Stimulated activated naive CD8-positive, alpha-beta T cell treated with anti-CD3 and anti-CD28 coated beads, Interleukin-15, Interleukin-2, amounts not matched to agents 100 ng/mL and 50 ng/mL, for 24 hours (primary cell): ENCODE measurements around the gene PTPRN.
"Not testable (repeated sequence)": the region's sequence is repeated elsewhere in the genome, so short reads cannot be mapped to it uniquely, and the experiment has no call there.

Source experiments
- H3K27ac Mint-ChIP-seq: one replicate; pipeline ENCODE4 v1.8.0; 2021; ENCODE audit warnings: mild to moderate bottlenecking, mixed read lengths
- H3K27me3 Mint-ChIP-seq: one replicate; pipeline ENCODE4 v1.8.0; 2021; ENCODE audit warnings: mixed read lengths
- H3K36me3 Mint-ChIP-seq: one replicate; pipeline ENCODE4 v1.8.0; 2021; ENCODE audit warnings: low read depth, mixed read lengths
- H3K4me1 Mint-ChIP-seq: one replicate; pipeline ENCODE4 v1.8.0; 2021; ENCODE audit warnings: low read depth, mixed read lengths
- H3K4me3 Mint-ChIP-seq: one replicate; pipeline ENCODE4 v1.8.0; 2021; ENCODE audit warnings: mild to moderate bottlenecking, mixed read lengths
- H3K9me3 Mint-ChIP-seq: one replicate; pipeline ENCODE4 v1.8.0; 2021; ENCODE audit warnings: mixed read lengths

PTPRN gene

DNA sequence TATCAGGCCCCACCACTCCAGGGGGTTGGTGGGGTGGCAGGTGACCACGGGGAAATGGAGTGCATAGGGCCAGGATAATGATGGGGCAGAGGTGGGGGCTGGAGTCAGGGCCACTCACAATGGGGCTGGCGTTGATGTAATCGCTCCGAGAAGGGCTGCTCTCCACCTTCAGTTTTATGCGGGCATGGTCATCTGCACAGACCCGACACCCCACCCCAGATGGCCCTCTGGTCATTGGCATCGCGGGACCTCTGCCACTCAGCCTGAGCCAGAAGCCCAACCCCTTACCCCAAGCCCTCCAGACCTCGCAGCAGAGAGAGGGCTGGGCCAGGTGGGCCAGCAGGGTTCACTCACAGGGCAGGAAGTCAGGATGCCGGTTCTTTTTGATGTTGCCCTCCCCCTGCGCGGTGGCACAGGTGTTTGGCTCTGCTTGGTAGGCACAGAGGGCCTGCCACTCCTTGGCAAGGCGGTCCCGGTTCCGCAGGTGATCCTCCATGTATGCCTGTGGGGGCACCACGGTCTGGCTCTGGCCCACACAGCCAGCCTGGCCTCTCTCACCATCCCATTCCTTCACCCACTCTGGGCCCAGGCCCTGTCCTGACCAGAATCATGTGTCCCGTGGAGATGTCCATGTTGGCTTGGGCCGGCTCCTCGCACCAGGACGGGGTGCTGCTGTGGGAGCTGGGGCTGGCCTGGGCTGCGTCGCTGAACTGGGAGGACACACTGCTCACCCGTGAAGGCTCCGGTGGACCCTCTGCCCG is 12.4 kb downstream of the PTPRN start:
- peaks cover 17% of the 10 kb centered on the region for H3K27me3 Mint-ChIP-seq
- H3K4me3 Mint-ChIP-seq, result no peak overlapping the region
- H3K4me1 Mint-ChIP-seq, result peaks cover 27% of the 10 kb centered on the region
- no peaks in the 10 kb centered on the region for H3K9me3 Mint-ChIP-seq
- H3K27ac Mint-ChIP-seq, result no peak overlapping the region
- no peaks in the 10 kb centered on the region for H3K36me3 Mint-ChIP-seq

DNA sequence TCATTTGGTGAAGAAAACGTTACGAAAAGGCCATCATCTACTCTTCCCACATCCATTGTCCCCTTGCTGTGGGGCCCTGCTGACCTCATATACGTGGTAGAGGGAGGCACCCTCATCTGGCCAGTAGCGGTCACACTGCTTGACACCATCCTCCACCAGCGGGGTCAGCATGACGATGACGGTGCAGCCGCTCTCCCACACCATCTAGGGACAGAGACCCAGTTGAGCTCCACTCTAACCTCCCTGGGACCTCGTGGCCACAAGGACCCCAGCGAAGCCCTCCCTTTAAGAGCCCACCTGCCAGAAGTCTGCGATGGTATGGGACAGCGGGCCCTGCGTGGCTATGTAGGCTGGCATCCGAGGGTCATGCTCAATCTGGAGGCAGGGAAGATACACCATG is 13.1 kb downstream of the PTPRN start:
- peaks cover 27% of the 10 kb centered on the region for H3K4me1 Mint-ChIP-seq
- H3K27me3 Mint-ChIP-seq, result peaks cover 11% of the 10 kb centered on the region
- H3K4me3 Mint-ChIP-seq, result no peak overlapping the region
- H3K9me3 Mint-ChIP-seq, result no peaks in the 10 kb centered on the region
- no peaks in the 10 kb centered on the region for H3K36me3 Mint-ChIP-seq
- no peak overlapping the region for H3K27ac Mint-ChIP-seq

DNA sequence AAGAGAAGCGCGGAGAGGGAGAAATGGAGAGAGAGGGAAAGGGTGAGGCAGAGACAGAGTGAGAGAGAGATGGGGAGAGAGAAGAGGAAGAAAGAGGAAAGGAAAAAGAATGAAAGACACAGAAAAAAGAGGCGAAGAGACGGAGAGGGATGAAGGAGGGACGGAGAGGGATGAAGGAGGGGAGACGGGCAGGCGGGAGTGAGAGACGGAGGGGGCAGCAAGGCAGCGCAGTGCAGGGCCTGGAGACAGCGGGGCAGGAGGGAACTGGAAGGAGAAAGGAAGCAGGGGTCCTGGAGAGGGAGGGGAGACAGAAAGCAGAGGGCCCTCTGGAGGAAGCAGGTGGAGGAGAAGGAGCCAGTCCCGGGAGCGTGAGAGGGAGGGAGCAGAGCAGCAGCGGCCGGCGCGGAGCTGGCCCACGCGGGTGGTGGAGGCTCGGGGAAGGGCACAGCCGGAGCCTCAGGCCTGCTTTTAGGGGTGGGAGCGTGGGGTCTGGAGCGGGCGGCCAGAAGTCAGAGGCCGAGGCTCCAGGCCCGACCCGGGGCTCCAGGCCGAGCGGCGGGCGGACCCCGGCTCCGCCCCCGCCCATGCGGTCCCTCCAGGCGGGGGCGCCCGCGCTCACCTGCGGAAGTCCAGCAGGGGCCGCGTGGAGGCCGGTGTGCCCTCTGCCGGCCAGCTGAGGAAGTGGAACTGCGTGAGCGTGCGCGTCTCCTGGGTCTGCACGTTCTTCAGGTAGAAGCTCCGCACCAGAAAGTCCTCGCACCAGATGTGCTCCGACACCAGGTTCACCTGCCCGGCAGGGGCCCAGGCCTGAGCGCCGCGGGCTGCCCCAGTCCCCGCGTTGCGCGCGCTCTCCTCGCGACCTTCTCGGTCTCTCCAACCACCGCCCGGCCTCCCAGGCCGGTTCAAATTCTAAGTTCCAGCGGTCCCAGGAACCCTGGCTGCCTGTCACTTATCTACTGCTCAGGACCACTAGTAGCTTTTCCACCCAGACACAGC is 14.5 kb downstream of the PTPRN start:
- Mint-ChIP-seq H3K27me3 (no peaks in the 10 kb centered on the region), H3K4me1 (peaks cover 27% of the 10 kb centered on the region), H3K9me3 (no peaks in the 10 kb centered on the region), H3K4me3 (peak overlapping the region; percentile 73), H3K36me3 (no peaks in the 10 kb centered on the region), H3K27ac (peak overlapping the region; percentile 88)

DNA sequence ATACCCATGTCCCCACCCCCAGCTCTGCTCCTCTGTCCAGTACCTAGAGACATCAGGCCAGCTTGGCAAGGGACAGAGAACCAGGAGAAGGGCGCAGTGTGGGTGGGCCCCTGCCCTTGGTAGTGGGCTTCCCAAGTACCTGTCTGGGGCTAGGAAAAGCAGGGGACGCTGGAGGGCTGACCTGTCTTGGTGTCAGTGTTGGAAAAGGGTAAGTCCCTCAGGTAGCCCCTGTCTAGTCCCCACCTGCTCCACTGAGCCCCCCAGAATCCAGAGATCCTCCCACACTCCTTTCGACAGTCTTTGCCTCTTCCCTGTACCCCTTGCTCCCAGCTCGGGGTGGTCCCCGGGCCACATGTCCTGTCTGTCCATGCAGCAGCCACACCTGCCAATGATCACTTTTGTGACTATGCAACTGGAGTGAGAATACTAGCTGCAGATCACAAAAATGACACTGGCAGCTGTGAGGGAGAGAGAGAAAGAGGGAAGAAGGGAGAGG is 15.4 kb downstream of the PTPRN start:
- Mint-ChIP-seq H3K4me1 (peaks cover 25% of the 10 kb centered on the region), H3K36me3 (no peaks in the 10 kb centered on the region), H3K27me3 (no peaks in the 10 kb centered on the region), H3K9me3 (no peaks in the 10 kb centered on the region), H3K4me3 (peak overlapping the region; percentile 73), H3K27ac (peak overlapping the region; percentile 88)

DNA sequence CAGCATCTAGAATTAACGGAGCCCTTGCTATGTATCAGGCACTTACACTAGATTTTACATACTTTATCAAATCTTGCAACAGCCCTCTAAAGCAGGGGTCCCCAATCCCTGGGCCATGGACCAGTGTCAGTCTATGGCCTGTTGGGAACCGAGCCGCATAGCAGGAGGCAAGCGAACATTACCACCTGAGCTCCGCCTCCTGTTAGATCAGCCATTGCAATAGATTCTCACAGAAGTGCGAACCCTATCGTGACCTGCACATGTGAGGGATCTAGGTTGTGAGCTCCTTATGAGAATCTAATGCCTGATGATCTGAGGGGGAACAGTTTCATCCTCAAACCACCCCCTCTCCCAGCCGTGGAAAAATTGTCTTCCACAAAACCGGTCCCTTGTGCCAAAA is 16.6 kb downstream of the PTPRN start:
- H3K9me3 Mint-ChIP-seq, result no peaks in the 10 kb centered on the region
- H3K27me3 Mint-ChIP-seq, result no peaks in the 10 kb centered on the region
- H3K36me3 Mint-ChIP-seq, result no peaks in the 10 kb centered on the region
- H3K27ac Mint-ChIP-seq, result no peak overlapping the region
- H3K4me1 Mint-ChIP-seq, result peaks cover 22% of the 10 kb centered on the region
- H3K4me3 Mint-ChIP-seq, result no peak overlapping the region

DNA sequence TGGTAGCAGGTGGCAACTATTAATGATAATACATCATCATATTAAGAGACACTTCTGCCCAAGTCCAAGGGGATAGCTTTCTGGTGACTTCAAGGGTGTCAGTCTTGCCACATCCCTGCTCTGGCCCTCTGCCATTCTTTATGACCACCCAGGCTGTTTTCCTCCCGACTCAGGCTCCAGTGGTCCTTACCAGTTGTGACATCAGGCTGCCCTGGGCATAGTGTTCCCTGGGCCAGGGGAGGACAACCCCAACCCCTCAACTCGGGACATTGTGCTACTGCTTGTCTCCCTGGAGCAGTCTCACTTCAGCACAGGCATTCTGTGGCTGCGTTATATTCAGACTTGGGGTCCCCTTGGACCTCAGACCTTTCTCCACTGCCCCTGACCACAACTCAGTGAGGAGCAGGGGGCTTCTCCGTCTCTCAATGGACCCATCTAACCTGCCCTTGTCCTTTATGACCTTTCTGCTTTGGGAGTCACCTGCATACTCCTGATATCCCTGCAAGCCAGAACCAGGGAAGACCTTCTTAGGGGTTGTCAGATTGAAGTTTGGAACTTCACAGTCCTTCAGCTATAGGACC is 17.2 kb downstream of the PTPRN start:
- Mint-ChIP-seq H3K9me3 (no peaks in the 10 kb centered on the region), H3K27me3 (no peaks in the 10 kb centered on the region), H3K4me3 (no peak overlapping the region), H3K4me1 (peaks cover 22% of the 10 kb centered on the region), H3K36me3 (no peaks in the 10 kb centered on the region), H3K27ac (no peak overlapping the region)

DNA sequence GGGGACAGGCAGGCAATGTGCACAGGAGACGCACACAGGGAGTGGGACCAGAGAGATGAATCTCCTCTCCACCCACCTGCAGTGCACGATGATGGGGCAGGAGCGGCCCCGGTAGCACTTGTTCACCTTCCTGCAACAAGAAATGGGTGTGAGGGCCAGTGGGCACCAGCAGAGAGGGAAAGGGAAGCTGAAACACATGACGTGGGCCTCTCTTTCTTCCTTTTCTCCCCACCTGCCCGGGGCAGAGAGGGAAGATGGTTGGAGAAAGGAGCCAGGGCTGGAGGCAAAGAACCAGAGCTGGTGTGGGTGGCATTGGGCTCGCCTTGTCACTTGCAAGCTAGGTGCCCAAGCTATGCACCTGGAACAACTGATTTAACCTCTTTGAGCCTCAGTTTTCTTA is 17.8 kb downstream of the PTPRN start:
- no peak overlapping the region for H3K4me3 Mint-ChIP-seq
- H3K27me3 Mint-ChIP-seq, result no peaks in the 10 kb centered on the region
- H3K9me3 Mint-ChIP-seq, result no peaks in the 10 kb centered on the region
- no peak overlapping the region for H3K27ac Mint-ChIP-seq
- no peaks in the 10 kb centered on the region for H3K36me3 Mint-ChIP-seq
- H3K4me1 Mint-ChIP-seq, result peaks cover 22% of the 10 kb centered on the region

DNA sequence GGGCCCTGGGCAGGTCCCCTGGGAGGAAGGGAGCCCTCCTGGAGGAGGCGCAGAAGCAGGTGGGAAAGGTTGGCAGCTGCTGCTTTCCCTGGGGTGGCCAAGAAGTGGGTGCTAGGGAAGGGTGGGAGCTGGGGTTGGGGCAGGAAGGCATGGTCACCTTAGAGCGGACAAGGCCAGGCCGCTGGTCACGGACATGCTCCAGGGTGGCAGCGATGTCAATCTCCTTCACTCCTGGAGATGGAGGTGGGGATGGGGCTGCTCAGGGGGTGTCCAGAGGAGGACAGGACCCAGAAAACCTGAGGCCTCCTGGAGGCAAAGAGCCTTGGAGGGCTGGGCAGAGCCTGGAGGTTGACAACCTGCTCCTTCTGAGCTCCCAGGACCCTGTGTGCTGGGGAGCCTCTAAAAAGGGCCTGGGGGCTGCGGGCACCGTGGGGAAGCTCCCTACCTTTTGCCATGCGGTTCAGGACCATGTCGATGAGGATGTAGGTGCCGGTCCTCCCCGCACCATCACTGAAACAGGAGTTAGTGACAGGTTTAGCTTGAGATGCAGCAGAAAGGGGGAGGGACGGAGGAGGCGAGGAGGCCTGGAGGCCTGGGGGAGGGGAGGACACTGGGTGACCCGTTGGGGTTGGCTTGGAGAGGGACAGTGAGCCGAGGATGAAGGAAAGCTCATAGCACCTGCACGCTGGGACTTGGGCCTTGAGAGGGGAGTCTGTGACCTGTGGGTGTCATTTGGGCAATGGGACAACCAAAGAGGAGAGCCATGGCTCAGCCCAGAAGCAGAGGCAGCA is 18.6 kb downstream of the PTPRN start:
- H3K36me3 Mint-ChIP-seq, result peaks cover 3% of the 10 kb centered on the region
- H3K4me1 Mint-ChIP-seq, result peaks cover 14% of the 10 kb centered on the region
- no peaks in the 10 kb centered on the region for H3K27me3 Mint-ChIP-seq
- H3K27ac Mint-ChIP-seq, result no peak overlapping the region
- H3K9me3 Mint-ChIP-seq, result no peaks in the 10 kb centered on the region
- H3K4me3 Mint-ChIP-seq, result no peak overlapping the region

DNA sequence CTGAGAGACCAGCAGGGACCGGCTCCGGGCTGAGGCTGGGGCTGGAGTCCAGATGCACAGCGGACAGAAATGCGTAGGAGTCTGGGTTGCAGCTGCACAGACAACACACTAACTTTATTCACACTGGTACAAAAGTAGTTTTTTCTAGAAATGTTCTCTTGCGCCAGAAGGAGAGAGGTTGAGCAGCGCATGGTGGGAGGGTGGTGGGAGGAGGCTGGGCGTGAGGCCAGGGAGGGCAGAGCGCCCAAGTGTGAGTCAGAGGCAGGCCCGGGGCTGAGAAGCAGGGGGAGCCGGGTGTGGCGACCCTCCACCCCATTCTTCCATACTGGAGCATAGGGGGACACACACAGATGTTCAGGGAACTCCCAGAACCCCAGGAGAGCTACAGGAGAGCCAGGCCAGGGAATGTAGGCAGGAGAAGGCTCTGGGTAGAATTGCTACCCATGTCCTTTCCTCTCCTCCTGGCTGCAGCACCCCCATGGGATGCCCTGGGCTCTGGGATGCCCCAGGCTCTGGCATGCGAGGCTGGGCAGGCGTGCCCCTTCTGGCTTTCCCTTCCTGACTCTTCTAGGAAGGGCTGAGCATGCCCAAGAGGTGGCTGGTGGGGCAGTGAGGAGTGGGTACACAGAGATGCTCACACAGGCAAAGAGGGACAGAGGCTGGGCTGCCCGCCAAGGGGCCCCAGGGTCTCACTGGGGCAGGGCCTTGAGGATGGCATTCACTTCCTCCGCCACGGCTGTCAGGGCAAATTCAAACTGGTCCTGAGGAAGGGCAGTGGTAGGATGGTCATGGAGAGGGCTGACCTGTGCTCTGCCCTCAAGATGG is 19.5 kb downstream of the PTPRN start:
- peaks cover 7% of the 10 kb centered on the region for H3K4me1 Mint-ChIP-seq
- no peaks in the 10 kb centered on the region for H3K9me3 Mint-ChIP-seq
- no peak overlapping the region for H3K27ac Mint-ChIP-seq
- peaks cover 3% of the 10 kb centered on the region for H3K36me3 Mint-ChIP-seq
- no peak overlapping the region for H3K4me3 Mint-ChIP-seq
- no peaks in the 10 kb centered on the region for H3K27me3 Mint-ChIP-seq

DNA sequence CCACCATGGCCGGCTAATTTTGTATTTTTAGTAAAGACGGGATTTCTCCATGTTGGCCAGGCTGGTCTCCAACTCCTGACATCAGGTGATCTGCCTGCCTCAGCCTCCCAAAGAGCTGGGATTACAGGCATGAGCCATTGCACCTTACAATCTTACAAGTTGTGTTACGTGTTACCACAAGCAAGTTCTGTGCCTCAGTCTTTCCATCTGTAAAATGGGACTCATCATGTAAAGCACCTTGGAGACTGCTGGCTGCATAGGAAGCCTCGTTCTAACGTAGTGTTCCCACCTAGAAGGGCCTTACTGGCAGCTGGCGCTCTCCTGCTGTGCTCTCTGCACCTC is 20.0 kb downstream of the PTPRN start:
- H3K9me3 Mint-ChIP-seq, result no peaks in the 10 kb centered on the region
- H3K4me3 Mint-ChIP-seq, result no peak overlapping the region
- H3K27ac Mint-ChIP-seq, result no peak overlapping the region
- peaks cover 3% of the 10 kb centered on the region for H3K36me3 Mint-ChIP-seq
- peaks cover 3% of the 10 kb centered on the region for H3K4me1 Mint-ChIP-seq
- H3K27me3 Mint-ChIP-seq, result no peaks in the 10 kb centered on the region

DNA sequence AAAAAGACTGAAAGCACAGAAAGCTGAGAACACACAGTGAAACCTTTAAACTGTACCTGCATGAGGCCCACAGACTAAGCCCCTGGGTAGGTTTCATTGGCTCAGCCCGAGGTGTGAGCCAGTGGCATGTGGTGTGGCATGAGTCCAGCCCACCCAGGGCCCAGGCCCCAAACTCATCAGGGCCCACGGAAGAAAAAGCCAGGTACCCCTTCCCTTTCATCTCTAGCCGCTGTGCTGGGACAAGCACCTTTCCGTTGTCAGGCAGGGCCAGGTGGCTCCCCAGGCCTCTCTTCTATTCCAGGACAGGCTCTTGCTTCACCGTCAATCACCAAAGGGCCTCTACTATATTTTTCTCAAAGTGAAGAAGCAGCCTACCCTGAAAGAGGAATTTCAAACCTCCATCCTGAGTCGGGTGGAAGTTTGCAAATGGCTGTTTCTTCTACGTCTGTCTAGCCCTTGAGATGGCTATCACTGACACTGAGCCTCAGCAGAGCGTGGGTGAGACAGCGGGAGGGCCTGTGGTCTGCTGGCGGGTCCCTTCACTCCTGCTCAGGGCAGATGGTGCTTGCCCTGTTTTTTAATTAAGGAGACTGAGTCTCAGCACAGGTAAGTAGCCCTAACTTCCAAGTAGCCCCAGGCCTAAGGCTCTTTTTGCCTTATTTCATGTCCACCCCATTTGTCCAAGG is 21.5 kb downstream of the PTPRN start:
- no peak overlapping the region for H3K27ac Mint-ChIP-seq
- no peak overlapping the region for H3K4me3 Mint-ChIP-seq
- H3K36me3 Mint-ChIP-seq, result peaks cover 14% of the 10 kb centered on the region
- peaks cover 4% of the 10 kb centered on the region for H3K4me1 Mint-ChIP-seq
- H3K27me3 Mint-ChIP-seq, result no peaks in the 10 kb centered on the region
- H3K9me3 Mint-ChIP-seq, result no peaks in the 10 kb centered on the region

DNA sequence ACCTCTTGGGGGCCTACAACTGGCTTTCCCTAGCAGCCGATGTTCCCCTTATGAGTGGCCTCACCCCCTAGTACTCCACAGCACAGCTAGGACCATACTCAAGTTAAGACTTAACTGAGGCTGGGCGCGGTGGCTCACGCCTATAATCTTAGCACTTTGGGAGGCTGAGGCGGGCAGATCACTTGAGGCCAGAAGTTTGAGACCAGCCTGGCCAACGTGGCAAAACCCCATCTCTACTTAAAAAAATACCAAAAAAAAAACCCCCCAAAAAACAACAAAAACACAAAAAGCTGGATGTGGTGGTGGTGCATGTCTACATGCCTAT is 22.1 kb downstream of the PTPRN start:
- peaks cover 19% of the 10 kb centered on the region for H3K36me3 Mint-ChIP-seq

DNA sequence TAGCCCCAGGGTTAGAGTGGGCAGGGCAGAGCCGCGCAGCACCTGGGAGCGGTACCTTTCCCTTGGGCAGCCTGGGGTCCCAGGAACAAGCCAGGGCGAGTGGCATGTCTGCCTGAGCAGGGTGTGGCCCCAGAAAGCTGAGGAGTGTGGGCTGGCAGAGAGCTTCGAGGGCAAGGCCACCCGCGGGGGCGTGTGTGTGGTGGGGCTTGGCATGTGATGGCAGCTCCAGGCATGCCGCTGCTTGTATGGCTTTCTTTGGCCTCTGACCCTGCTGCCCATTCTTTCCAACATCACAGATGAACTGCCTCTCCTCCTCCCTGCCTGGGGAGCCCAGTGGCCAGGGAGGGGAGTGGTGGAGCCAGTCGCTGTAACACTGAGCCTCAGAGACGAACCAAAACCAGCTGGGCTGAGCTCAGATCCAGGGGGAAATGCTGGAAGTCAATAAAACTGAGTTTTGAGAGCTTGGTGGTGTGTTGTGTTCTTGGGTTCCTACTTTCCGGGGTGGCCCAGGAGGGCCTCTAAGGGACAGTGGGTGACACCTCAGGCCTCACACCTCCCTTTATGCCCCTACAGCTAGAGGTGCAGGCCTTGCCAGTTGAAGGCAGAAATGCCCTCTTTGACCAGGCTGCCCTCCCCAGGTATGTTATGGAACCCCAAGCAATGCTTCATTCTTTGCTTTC is 22.6 kb downstream of the PTPRN start:
- Mint-ChIP-seq H3K27me3 (no peaks in the 10 kb centered on the region), H3K9me3 (no peaks in the 10 kb centered on the region), H3K4me3 (no peak overlapping the region), H3K4me1 (peaks cover 9% of the 10 kb centered on the region), H3K27ac (no peak overlapping the region), H3K36me3 (peaks cover 19% of the 10 kb centered on the region)

More for the DNA sequence above, 22.1 kb downstream of the PTPRN start:
- H3K4me1 Mint-ChIP-seq, H3K27me3 Mint-ChIP-seq, H3K27ac Mint-ChIP-seq, H3K9me3 Mint-ChIP-seq, H3K4me3 Mint-ChIP-seq: not testable (repeated sequence)
